GM12865 (cell line): ENCODE results near the gene RNF144B.

Experiments used
- DNase-seq: peaks from one replicate; pipeline ENCODE4 v3.0.0; 2010; ENCODE audit warnings: low read depth
- H3K4me3 ChIP-seq: 2 replicates; pipeline ENCODE4 v1.5.1; 2011; ENCODE audit warnings: mild to moderate bottlenecking, low read depth, low read length, control low read depth
- TF ChIP-seq, protein P1 (sequence below): IDR thresholded peaks from 2 replicates; pipeline ENCODE4 v1.5.1; 2011; ENCODE audit warnings: low read length, control low read depth, low read depth, inconsistent platforms; ENCODE audit not compliant: insufficient read depth; ENCODE audit errors: missing control alignments

RNF144B gene

DNA sequence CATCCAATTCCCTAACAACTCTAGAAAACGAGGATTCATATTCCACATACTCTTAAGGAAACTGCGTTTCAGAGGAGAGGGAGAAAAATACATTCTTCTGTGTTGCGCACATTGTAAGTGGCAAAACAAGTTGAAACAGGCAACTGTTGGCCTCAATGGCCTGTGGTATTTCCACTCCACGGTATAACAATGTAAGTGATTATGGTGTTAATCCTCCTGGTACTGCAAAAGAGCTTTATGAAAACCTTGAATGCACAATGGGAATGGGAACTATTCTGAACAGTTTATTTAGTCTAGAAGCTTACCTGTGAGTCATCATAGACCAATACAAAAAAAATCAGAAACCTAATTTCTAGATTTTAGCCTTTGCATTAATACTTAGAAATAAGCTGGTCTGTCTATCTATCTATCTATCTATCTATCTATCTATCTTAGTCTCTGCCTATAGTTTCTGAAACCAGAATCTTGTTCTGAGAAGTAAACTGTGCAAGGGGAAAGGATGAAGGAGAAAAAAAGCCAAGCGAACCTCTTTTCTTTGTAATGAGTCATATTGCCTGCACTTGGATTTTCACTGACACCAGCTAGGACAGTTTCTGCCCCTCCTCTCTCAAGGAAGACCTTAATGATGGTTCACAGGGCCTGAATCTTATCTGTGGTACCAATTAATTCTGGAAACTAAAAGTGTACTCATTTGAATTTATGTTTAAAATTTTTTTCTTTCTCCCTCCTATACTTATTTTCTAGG, 101.5 kb downstream of the RNF144B start:
- TF ChIP-seq, protein P1, sequence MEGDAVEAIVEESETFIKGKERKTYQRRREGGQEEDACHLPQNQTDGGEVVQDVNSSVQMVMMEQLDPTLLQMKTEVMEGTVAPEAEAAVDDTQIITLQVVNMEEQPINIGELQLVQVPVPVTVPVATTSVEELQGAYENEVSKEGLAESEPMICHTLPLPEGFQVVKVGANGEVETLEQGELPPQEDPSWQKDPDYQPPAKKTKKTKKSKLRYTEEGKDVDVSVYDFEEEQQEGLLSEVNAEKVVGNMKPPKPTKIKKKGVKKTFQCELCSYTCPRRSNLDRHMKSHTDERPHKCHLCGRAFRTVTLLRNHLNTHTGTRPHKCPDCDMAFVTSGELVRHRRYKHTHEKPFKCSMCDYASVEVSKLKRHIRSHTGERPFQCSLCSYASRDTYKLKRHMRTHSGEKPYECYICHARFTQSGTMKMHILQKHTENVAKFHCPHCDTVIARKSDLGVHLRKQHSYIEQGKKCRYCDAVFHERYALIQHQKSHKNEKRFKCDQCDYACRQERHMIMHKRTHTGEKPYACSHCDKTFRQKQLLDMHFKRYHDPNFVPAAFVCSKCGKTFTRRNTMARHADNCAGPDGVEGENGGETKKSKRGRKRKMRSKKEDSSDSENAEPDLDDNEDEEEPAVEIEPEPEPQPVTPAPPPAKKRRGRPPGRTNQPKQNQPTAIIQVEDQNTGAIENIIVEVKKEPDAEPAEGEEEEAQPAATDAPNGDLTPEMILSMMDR: no peak
- no peak for DNase-seq
- H3K4me3 ChIP-seq: no peak overlapping the region

GRCh38 chr6:18489335-18489734, 102.2 kb downstream of the RNF144B start:
- no peak for DNase-seq
- TF ChIP-seq, protein P1: no peak
- no peak overlapping the region for H3K4me3 ChIP-seq

DNA sequence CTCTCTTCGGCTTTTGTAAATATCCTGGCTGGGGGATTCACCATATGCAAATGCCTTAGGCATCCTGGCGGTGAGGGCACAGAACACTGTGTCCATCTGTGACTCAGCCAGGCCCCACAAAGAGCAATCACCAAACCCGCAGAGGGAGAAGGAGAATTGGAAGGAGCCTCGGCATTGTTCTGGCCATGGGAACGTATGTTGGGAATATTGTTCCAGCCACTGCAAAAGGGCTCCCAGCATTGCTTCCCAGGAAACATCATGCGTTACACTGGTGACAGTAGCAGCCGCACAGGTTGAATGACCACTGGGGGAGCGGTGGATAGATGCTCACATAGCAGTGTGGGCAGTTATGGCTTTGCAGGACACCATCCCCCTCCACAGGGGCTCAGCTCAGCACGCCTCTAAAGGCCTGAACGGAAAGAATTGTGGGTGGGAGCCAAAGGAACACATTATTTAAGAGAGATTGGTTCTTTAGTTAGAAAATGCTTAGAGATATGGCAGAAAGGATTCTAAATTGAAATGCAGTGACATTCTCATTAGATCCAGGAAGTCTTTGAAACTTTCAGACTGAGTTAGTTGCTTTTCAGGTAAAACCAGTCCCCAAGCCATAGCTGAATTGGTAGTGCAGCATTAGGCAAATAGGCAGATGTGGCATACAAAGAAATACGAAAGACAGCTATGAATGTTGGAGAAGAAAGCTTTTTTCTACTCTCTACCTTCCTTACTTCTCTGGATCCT, 104.3 kb downstream of the RNF144B start:
- no peak overlapping the region for H3K4me3 ChIP-seq
- TF ChIP-seq, protein P1: no peak
- DNase-seq: no peak

GRCh38 chr6:18492972-18493371, 105.8 kb downstream of the RNF144B start:
- no peak overlapping the region for H3K4me3 ChIP-seq
- no peak for DNase-seq
- TF ChIP-seq, protein P1: no peak

- TF ChIP-seq, protein P1: no peak
- no peak for DNase-seq
- no peak overlapping the region for H3K4me3 ChIP-seq
Observed at GRCh38 chr6:18493382-18493891, 106.3 kb downstream of the RNF144B start.

- TF ChIP-seq, protein P1: no peak
- H3K4me3 ChIP-seq: no peak overlapping the region
- no peak for DNase-seq
Observed at GRCh38 chr6:18493925-18494324, 106.8 kb downstream of the RNF144B start.
